SK-MEL-5 (cell line): ENCODE measurements around the gene ZFYVE26. TPM values are rescaled to one million over a fixed set of nuclear protein-coding genes. Genes with fewer than 3 reads are reported as not detected.
"Not testable (repeated sequence)": the region's sequence is repeated elsewhere in the genome, so short reads cannot be mapped to it uniquely, and the experiment has no call there.

Source experiments
- DNase-seq: peaks from one replicate; pipeline ENCODE4 v3.0.0-alpha.2; 2016; ENCODE audit warnings: low read depth, low spot score
- in situ Hi-C: cut with HindIII; loops from 2 replicates; pipeline ENCODE4 v1.10.0; 2016; ENCODE audit warnings: low sequenced_read_pairs, high pct_unique_total_duplicates, low pct_unique_long_range_greater_than_20kb
- total RNA-seq: library from RNA; depleted of rRNA; stranded (reverse); fragments of >200 nt; shearing (Covaris generic); gene quantifications from 2 replicates; pipeline ENCODE4 v1.2.3, GENCODE V29; 2014

The ZFYVE26 gene
- total RNA-seq, 1 experiment from 2014 or later = 85.2 TPM

- in situ Hi-C loops = no loop called here
- peak; percentile 91 for DNase-seq
Measured at GRCh38 chr14:67819563-67820421, 3.4 kb upstream of the ZFYVE26 start, which contains the start of gene RAD51B. Gene RAD51B, plus strand, starts transcription at chr14:67819779.

GRCh38 chr14:67818476-67818875 is 2.1 kb upstream of the ZFYVE26 start:
- in situ Hi-C loops, DNase-seq: not testable (repeated sequence)

- in situ Hi-C loops = no loop called here
- no peak for DNase-seq
Measured at GRCh38 chr14:67817750-67818438, 1.5 kb upstream of the ZFYVE26 start.

GRCh38 chr14:67815573-67816225 is 691 bp downstream of the ZFYVE26 start:
- DNase-seq = peak; percentile 63
- in situ Hi-C loops = no loop called here

GRCh38 chr14:67814821-67815220 is 1.6 kb downstream of the ZFYVE26 start:
- DNase-seq = peak; percentile 46
- in situ Hi-C loops = no loop called here

GRCh38 chr14:67806246-67806645 is 10.1 kb downstream of the ZFYVE26 start:
- no peak for DNase-seq
- in situ Hi-C loops = no loop called here

- DNase-seq = no peak
- in situ Hi-C loops = no loop called here
Measured at GRCh38 chr14:67800743-67801142, 15.6 kb downstream of the ZFYVE26 start.

GRCh38 chr14:67798731-67799130 is 17.7 kb downstream of the ZFYVE26 start:
- in situ Hi-C loops = no loop called here
- DNase-seq = no peak

GRCh38 chr14:67787673-67788072 is 28.7 kb downstream of the ZFYVE26 start:
- DNase-seq = no peak
- in situ Hi-C loops = no loop called here

GRCh38 chr14:67785270-67786109 is 30.9 kb downstream of the ZFYVE26 start:
- DNase-seq = no peak
- in situ Hi-C loops = no loop called here

- in situ Hi-C loops = no loop called here
- DNase-seq = no peak
Measured at GRCh38 chr14:67784244-67784823, 32.1 kb downstream of the ZFYVE26 start.

GRCh38 chr14:67782090-67782489 is 34.3 kb downstream of the ZFYVE26 start:
- in situ Hi-C loops = no loop called here
- no peak for DNase-seq

GRCh38 chr14:67778792-67779191 is 37.6 kb downstream of the ZFYVE26 start:
- in situ Hi-C loops = no loop called here
- no peak for DNase-seq

- no peak for DNase-seq
- in situ Hi-C loops = no loop called here
Measured at GRCh38 chr14:67776653-67777322, 39.6 kb downstream of the ZFYVE26 start.

GRCh38 chr14:67773844-67774377 is 42.5 kb downstream of the ZFYVE26 start:
- DNase-seq = no peak
- in situ Hi-C loops = no loop called here

GRCh38 chr14:67768219-67768618 is 48.2 kb downstream of the ZFYVE26 start:
- no peak for DNase-seq
- in situ Hi-C loops = no loop called here
